Liver (tissue), 9 donors: ENCODE measurements around the gene CHRNA3. TPM values are rescaled to one million over a fixed set of nuclear protein-coding genes. Genes with fewer than 3 reads are reported as not detected.

ENCODE experiments used
- DNase-seq: peaks from one replicate; pipeline ENCODE4 v3.0.0-alpha.2; 2017; ENCODE audit warnings: low spot score
- H3K27ac ChIP-seq, 2 donors: one replicate each; pipeline ENCODE4 v1.7.0; 2013; ENCODE audit warnings: inconsistent platforms in 2 of 2, low read length in 2 of 2, control low read depth in 1 of 2, low read depth in 1 of 2, mild to moderate bottlenecking in 1 of 2
- H3K27me3 ChIP-seq, 4 donors: one replicate each; pipeline versions ENCODE4 v1.6.1 to v1.7.0; 2013; ENCODE audit warnings: low read length in 3 of 4, inconsistent platforms in 1 of 4, mild to moderate bottlenecking in 1 of 4, moderate library complexity in 1 of 4; ENCODE audit not compliant: control insufficient read depth in 4 of 4, insufficient read depth in 4 of 4
- H3K36me3 ChIP-seq, 4 donors: one replicate each; pipeline versions ENCODE4 v1.6.1 to v1.7.0; 2013; ENCODE audit warnings: low read length in 3 of 4, mild to moderate bottlenecking in 3 of 4, low read depth in 1 of 4, moderate library complexity in 1 of 4; ENCODE audit not compliant: control insufficient read depth in 4 of 4, insufficient read depth in 3 of 4
- H3K4me1 ChIP-seq, 4 donors: one replicate each; pipeline versions ENCODE4 v1.6.1 to v1.7.0; 2013; ENCODE audit warnings: low read length in 3 of 4, mild to moderate bottlenecking in 3 of 4, moderate library complexity in 1 of 4; ENCODE audit not compliant: control insufficient read depth in 4 of 4, insufficient read depth in 4 of 4
- H3K4me3 ChIP-seq, 3 donors: one replicate each; pipeline versions ENCODE4 v1.6.1 to v1.7.0; 2013; ENCODE audit warnings: low read length in 3 of 3, control low read depth in 1 of 3, low read depth in 1 of 3, mild to moderate bottlenecking in 1 of 3
- H3K9ac ChIP-seq, 2 donors: one replicate each; pipeline ENCODE4 v1.7.0; 2013; ENCODE audit warnings: low read length in 2 of 2, mild to moderate bottlenecking in 2 of 2, moderate library complexity in 2 of 2, control low read depth in 1 of 2, low read depth in 1 of 2
- H3K9me3 ChIP-seq, 4 donors: one replicate each; pipeline versions ENCODE4 v1.6.1 to v1.7.0; 2013; ENCODE audit warnings: low read length in 3 of 4; ENCODE audit not compliant: control insufficient read depth in 4 of 4
- ATF3 ChIP-seq: IDR thresholded peaks from 2 replicates; pipeline ENCODE4 v1.6.1; 2016; ENCODE audit warnings: antibody characterized with exemption
- CTCF ChIP-seq: fragments of 150-350 bp; IDR thresholded peaks from 2 replicates; pipeline ENCODE4 v1.5.1; 2017; ENCODE audit warnings: improper control_type of control experiment, low read depth, low read length; ENCODE audit not compliant: missing input control
- FOXA2 ChIP-seq: IDR thresholded peaks from 2 replicates; pipeline ENCODE4 v1.6.1; 2016; ENCODE audit warnings: antibody characterized with exemption
- HNF4A ChIP-seq, 2 donors: conservative IDR thresholded peaks; 2 replicates each; pipeline ENCODE4 v1.6.1; 2016; ENCODE audit warnings: antibody characterized with exemption in 2 of 2, mild to moderate bottlenecking in 2 of 2
- JUND ChIP-seq, 2 donors: IDR thresholded peaks; 2 replicates each; pipeline ENCODE4 v1.6.1; 2016; ENCODE audit warnings: antibody characterized with exemption in 2 of 2
- NR2F2 ChIP-seq: IDR thresholded peaks from 2 replicates; pipeline ENCODE4 v1.6.1; 2016; ENCODE audit warnings: antibody characterized with exemption
- RAD21 ChIP-seq, 2 donors: IDR thresholded peaks; 2 replicates each; pipeline ENCODE4 v1.6.1; 2016; ENCODE audit warnings: antibody characterized with exemption in 2 of 2, mild to moderate bottlenecking in 2 of 2
- REST ChIP-seq: IDR thresholded peaks from 2 replicates; pipeline ENCODE4 v1.6.1; 2016; ENCODE audit warnings: antibody characterized with exemption, mild to moderate bottlenecking
- SP1 ChIP-seq: IDR thresholded peaks from 2 replicates; pipeline ENCODE4 v1.6.1; 2018; ENCODE audit warnings: antibody characterized with exemption, mild to moderate bottlenecking
- TAF1 ChIP-seq: conservative IDR thresholded peaks from 2 replicates; pipeline ENCODE4 v1.6.1; 2016; ENCODE audit warnings: antibody characterized with exemption, mild to moderate bottlenecking
- WGBS: extraction: QIAGEN DNeasy Blood & Tissue Kit; methylation state at CpG from one replicate; pipeline ENCODE4 v1.1.7; 2013; 5-methylcytosine and 5-hydroxymethylcytosine counted together
- polyA plus RNA-seq, 2 donors: library from polyadenylated mRNA; stranded (reverse) in 1 of 2; unstranded in 1 of 2; fragments of 200-250 nt in 1 of 2; fragments of >200 nt in 1 of 2; fragmentation: Nextera tagmentation in 1 of 2; extraction: Ambion mirVana in 1 of 2; gene quantifications; one replicate each; pipeline versions ENCODE4 v1.2.1 to v1.2.3, GENCODE V29; 2013 to 2015
- total RNA-seq, 2 donors: library from RNA; depleted of rRNA; stranded (reverse); fragments of >200 nt; gene quantifications; one replicate each; pipeline ENCODE4 v1.2.3, GENCODE V29; 2014
- TF ChIP-seq, protein P1 (sequence below): IDR thresholded peaks from 2 replicates; pipeline ENCODE4 v1.6.1; 2016; ENCODE audit warnings: antibody characterized with exemption
- TF ChIP-seq, protein P2 (sequence below): IDR thresholded peaks from 2 replicates; pipeline ENCODE4 v1.6.1; 2016; ENCODE audit warnings: antibody characterized with exemption
- donor health status: healthy.
- donor health status: healthy.
- donor health status: healthy.
- donor health status: healthy.
- donor health status: healthy.

Gene CHRNA3
- total and polyA plus RNA-seq, 4 donors = not detected

DNA sequence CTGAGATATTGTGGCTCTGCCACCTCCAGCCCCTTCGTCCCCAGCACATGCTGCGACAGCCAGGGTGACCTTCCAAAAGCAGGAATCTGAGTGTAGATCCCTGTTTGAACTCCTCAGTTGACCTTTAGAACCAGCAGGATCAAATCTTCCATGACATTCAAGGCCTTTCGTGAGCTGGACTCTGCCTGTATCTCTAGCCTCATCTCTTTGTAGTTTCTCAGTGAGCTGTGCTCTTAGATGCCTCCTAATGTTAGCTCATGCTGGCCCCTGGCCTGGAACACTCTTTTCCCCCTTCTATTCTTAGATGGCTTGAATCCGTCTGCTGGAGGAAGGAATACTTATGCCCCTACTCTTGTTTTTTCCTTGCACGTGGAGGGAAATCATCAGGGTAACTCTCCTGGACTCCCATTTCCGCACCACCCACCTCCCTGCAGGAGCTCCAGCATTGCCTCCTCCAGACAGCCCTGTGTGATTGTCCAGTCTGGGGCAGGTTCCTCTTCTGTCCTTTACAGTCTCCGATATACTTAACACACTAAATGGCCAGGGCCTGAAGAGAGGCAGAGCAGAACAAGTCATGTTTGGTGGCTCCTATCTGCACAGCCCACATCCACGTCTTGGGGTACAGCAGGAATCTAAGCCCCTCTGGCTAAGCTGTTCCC, 46.9 kb upstream of the CHRNA3 start:
- Histone ChIP-seq H3K9me3 (no peaks in the 10 kb centered on the region), H3K27me3 (no peaks in the 10 kb centered on the region), H3K4me3 (no peak overlapping the region), H3K27ac (no peak overlapping the region), H3K9ac (no peak overlapping the region), H3K4me1 (no peaks in the 10 kb centered on the region), H3K36me3 (no peaks in the 10 kb centered on the region)
- WGBS = 92% methylated on average over 8 of the region's 8 CpGs
- TF ChIP-seq HNF4A (conservative IDR thresholded peaks at IDR 0.05) (no peak), JUND (IDR thresholded peaks at IDR 0.05) (no peak), NR2F2 (no peak)
- TF ChIP-seq, protein P1, sequence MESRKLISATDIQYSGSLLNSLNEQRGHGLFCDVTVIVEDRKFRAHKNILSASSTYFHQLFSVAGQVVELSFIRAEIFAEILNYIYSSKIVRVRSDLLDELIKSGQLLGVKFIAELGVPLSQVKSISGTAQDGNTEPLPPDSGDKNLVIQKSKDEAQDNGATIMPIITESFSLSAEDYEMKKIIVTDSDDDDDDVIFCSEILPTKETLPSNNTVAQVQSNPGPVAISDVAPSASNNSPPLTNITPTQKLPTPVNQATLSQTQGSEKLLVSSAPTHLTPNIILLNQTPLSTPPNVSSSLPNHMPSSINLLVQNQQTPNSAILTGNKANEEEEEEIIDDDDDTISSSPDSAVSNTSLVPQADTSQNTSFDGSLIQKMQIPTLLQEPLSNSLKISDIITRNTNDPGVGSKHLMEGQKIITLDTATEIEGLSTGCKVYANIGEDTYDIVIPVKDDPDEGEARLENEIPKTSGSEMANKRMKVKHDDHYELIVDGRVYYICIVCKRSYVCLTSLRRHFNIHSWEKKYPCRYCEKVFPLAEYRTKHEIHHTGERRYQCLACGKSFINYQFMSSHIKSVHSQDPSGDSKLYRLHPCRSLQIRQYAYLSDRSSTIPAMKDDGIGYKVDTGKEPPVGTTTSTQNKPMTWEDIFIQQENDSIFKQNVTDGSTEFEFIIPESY = no peak
- no peak for DNase-seq

DNA sequence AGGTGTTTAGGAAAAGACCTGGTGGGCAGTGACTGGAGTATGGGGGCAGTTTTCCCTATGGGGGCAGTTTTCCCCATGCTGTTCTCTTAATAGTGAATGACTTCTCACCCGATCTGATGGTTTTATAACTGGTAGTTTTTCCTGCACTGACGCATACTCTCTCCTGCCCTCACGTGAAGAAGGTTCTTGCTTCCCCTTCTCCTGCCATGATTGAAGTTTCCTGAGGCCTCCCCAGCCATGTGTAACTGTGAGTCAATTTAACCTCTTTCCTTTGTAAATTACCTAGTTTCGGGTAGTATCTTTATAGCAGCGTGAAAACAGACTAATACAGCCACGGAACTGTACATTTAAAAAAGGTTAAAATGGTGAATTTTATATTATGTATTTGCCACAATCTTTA, 45.2 kb upstream of the CHRNA3 start:
- Histone ChIP-seq H3K9ac (no peak overlapping the region), H3K36me3 (no peaks in the 10 kb centered on the region), H3K9me3 (no peaks in the 10 kb centered on the region), H3K27me3 (no peaks in the 10 kb centered on the region), H3K27ac (no peak overlapping the region), H3K4me3 (no peak overlapping the region), H3K4me1 (no peaks in the 10 kb centered on the region)
- TF ChIP-seq JUND (IDR thresholded peaks at IDR 0.05) = no peak
- no peak for TF ChIP-seq ATF3
- TF ChIP-seq, protein P2, sequence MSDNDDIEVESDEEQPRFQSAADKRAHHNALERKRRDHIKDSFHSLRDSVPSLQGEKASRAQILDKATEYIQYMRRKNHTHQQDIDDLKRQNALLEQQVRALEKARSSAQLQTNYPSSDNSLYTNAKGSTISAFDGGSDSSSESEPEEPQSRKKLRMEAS = no peak
- TF ChIP-seq NR2F2 = no peak
- no peak for TF ChIP-seq FOXA2
- TF ChIP-seq, protein P1 = no peak
- TF ChIP-seq CTCF = no peak
- no peak for TF ChIP-seq RAD21 (IDR thresholded peaks at IDR 0.05)
- TF ChIP-seq REST = no peak
- no peak for TF ChIP-seq SP1
- TF ChIP-seq TAF1 = no peak
- 95% methylated on average over 6 of the region's 6 CpGs for WGBS
- DNase-seq = no peak
